ENCODE data around the gene RNF39.
"Not testable (repeated sequence)": the region's sequence is repeated elsewhere in the genome, so short reads cannot be mapped to it uniquely, and the experiment has no call there.

RNF39 gene

DNA sequence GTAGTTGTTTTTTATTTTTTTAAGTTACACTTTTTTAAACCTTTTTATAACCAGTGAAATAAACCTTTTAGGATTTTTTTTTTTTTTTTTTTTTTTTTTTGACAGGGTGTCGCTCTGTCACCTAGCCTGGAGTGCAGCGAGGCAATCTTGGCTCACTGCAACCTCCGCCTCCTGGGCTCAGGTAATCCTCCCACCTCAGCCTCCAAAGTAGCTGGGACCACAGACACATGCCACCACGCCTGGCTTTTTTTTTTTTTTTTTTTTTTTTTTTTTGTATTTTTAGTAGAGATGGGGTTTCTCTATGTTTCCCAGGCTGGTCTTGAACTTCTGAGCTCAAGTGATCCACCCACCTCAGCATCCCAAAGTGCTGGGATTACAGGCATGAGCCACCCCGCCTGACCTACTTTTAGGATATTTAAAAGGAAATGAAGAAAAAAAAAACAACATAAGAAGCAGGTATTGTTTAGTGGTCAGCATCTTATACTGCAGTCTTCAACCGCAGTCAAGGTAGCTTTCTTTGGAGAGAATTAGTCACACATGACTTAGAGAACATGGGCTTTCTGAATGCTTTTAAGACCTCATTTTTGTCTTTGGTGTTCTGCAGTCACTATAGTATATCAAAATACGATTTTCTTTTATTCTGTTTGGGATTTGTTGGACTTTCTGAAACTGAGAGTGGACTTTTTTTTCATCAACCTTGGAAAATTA is 12.9 kb downstream of the RNF39 start:
- in situ Hi-C loops (cut with MboI; ENCODE audit: low sequenced_read_pairs), result no loop called here

DNA sequence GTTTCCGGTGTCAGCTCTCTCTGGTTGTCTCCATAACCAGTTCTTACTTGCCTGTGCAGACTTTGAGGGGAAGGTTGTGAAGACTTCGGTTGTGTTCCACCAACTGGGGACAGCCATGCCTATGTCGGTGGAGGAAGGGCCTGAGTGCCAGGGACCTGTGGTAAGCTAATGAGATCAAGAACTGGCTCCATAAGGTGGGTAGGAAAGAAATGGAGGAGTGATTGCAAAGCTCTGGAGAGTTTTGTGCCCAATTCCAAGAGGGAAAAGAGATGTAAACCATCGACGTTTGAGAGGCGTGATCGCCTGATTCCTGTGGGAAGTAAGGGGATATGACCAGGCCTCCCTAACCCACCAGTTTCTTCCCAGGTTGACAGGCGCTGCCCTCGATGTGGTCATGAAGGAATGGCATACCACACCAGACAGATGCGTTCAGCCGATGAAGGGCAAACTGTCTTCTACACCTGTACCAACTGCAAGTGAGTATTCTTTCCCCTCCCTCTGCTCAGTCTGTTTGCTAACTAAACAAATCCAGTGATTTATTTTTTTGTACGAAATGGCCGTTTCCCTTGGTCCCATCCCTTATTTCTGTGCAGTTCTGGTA is 13.6 kb downstream of the RNF39 start:
- in situ Hi-C loops (cut with MboI; ENCODE audit: low sequenced_read_pairs), result no loop called here

DNA sequence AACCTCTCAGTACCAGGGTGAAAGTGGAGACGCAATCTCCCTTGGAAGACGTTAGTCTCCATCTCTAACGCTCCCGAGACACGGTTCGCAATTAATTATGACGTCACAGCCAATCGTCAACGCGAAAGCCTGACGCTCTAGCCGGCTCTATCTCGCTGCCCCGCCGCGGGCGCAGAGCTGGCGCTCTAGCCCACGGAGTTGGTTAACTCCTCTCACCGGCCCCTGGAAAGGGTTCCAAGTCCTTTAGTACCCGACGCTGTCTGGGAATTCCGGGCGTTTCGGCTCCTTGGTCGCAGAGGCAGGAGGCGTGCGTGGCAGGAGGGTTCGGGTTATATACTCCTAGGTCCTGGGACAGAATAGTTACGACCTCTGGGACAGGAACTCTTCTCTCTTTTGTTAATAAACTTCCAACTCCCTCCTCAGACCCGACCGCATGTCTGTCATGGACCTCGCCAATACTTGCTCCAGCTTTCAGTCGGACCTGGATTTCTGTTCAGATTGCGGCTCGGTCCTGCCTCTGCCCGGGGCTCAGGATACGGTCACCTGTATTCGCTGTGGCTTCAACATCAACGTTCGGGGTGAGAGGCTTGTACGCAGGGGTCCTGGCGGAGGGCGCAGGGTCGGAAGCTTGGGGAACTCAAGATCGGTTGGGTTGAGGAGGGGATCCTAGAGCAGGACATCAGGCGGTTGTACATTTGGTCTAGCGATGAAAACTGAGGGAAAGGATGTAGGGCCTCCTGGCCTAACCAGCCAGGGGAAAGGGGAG is 14.3 kb downstream of the RNF39 start, which contains the start of gene POLR1H:
Gene POLR1H, plus strand, starts transcription at position 174 of the 766 bp plus-strand sequence. Its CDS starts 260 bp downstream, at position 434.
- in situ Hi-C loops (cut with MboI; ENCODE audit: low sequenced_read_pairs), result no loop called here

DNA sequence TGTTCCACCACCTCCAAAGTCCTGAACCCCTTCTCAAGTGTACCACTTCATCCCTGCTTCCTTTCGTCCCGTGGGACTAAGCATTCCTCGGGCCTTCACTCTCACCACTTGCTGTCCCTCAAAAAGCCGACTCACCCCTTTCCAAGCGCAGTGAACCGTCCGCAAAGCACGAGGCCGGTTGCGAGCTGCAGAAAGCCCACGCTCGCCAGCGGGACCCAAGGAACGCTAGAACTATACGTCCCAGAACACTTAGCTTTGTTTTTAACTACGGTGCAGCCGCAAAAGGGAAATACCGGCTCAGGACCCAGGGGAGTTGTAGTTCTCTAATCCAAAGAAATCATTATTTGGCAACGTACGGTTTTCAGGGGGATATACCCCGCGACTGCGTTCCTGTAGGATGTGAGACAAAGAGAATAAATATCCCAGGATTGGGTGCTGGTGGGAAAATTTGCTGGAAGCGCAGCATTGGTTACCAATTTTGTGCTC is 14.9 kb downstream of the RNF39 start:
- in situ Hi-C loops (cut with MboI; ENCODE audit: low sequenced_read_pairs), result no loop called here

DNA sequence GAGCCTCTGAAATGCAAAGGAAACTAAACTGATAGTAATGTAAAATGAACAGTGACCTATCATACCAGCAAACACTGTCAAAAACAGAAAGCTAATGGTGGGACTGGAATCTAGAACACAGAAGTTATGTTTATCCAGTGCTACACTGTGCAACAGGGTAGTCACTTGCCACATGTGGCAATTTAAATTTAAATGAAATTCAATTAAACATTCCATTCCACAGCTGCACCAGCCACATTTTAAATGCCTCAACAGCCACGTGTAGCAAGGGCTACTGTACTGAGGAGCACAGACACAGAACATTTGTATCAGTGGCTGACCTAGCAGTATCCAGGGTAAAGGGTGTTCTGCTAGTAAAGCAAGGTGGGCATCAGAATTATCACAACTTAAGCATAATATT is 20.1 kb downstream of the RNF39 start:
- in situ Hi-C loops (cut with MboI; ENCODE audit: low sequenced_read_pairs), result no loop called here

DNA sequence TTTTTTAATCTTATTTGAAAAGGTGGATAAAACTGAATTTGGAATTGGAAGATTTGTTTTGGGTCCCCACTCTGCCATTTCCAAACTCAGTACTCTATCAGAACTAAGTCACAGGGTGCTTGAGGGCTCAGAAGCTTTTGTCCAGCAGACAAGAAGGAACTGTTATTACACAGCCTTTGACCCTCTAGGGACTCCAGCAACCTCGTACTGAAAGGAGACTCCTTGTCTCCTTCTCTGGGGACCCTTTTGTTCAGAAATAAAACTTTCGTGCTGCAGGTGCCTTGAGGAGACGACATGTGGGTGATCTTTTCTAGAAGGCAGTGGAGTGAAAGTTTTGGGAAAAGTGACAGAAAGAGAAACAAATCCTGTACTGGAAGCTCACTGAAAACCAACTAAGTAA is 21.9 kb downstream of the RNF39 start:
- in situ Hi-C loops (cut with MboI; ENCODE audit: low sequenced_read_pairs), result no loop called here

DNA sequence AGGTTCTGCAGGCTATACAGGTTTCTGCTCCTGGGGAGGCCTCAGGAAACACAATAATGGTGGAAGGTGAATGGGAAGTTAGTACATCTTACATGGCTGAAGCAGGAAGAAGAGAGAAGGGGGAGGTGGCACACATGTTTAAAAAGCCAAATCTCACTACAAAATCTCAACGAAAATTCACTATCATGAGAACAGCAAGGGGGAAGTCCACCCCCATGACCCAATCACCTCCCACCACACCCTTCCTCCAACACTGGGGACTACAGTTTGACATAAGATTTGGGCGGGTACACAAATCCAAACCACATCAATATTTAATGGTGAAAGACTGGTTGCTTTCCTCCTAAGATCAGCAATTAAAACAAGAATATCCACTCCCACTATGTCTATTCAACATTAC is 28.3 kb downstream of the RNF39 start:
- in situ Hi-C loops (cut with MboI; ENCODE audit: low sequenced_read_pairs), result no loop called here

DNA sequence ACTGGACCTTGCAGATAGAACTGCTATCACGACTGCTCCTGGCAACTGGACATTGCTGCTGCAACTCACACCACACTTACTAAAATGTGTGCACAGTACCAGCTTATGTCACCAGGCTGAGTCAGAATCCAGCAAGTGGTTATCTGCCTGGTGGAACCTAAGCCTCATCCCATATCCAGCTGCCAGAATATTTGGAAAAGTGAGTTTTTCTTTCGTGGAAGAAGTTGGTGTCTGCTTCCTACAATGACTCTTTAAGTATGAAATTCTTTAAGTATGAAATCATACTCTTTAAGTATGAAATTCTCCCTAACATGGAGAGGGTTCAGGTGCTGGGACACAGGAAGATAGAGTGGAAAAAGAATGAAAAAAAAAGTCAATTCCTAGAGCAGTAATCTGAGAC is 30.9 kb downstream of the RNF39 start:
- in situ Hi-C loops (cut with MboI; ENCODE audit: low sequenced_read_pairs), result no loop called here

DNA sequence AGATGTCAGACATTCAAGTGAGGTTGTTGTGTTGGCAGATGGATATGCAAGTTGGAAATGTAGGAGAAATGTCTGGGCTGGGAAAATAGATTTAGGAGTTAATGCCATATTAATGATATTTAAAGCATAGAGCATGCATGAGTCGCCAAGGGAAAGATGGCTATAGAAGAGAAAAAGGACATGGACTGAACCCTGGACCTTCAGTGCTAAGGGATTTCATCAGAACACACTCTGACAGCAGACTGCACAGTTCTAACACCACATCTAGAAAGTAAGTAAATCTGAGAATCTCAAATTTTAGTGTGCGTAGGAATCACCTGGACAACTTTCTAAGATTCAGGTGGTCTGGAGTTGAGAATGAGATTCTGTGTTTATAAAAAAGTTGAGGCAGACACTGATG is 31.8 kb downstream of the RNF39 start:
- in situ Hi-C loops (cut with MboI; ENCODE audit: low sequenced_read_pairs), result no loop called here

DNA sequence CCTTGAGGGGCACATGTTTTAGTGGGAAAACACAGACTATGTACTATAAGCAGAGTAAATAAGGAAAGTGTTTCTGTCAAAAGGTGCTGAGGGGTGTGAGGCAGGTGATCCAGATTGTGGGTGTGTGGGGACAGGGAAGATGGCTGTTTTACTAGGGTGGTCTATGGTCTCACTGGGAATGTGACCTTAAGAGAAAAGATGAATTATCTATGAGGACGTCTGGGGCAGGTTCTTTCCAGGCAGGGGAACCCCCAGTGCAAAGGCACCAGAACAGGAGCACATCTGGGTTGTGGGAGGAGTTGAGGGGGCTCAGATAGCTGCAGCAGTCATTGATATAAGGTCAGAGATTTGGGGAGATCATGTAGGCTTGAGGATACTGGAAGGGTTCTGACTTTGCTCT is 32.7 kb downstream of the RNF39 start:
- in situ Hi-C loops (cut with MboI; ENCODE audit: low sequenced_read_pairs), result no loop called here

DNA sequence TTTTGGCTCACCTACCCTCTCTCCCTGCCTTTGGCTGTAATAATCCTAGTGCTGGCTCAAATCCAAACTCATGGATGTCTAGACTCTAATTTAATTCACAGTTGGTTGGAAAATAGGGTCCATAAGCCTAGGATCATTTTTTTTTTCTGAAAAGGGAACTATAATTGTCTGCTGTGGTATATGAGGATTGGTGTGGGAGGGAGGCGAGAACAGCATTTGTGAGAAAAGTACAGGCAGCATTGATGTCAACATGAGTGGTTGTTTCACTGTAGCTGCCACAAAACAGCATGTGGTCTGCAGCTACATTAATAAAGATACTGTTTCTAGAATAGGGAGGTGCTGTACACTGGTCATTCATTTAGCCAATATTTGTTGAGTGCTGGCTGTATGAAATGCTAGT is 33.1 kb downstream of the RNF39 start:
- in situ Hi-C loops (cut with MboI; ENCODE audit: low sequenced_read_pairs), result no loop called here

DNA sequence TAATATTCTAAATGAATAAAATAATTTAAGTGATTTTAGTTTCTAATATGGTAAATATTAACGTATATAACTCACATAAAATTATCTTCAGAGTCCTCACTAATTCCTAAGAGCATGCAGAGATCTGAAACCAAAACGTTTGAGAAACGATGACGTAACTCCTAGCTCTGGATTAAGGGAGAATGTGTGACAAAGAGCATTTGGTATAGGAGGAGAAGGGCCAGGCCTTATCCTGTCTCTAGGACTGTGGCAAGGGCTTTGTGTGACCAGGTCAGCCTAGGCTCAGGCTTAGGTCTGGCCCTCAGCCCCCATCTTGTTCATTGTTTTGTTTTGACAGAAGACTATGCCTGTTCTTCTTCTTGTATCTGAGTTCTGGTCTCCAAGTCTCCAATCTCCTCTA is 33.7 kb downstream of the RNF39 start:
- in situ Hi-C loops (cut with MboI; ENCODE audit: low sequenced_read_pairs), result no loop called here

DNA sequence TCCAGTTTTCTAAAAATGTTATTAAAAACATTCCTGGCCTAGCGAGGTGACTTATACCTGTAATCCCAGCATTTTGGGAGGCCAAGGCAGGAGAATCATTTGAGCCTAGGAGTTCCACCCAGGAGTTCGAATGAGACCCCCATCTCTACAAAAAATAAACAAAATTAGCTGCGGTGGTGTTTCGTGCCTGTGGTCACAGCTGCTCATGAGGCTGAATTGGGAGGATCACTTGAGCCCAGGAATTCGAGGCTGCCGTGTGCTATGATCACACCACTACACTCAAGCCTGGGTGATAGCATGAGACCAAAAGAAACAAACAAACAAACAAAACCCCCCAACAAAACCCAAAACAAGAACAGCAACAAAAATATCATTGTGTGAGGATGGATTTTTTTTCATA is 34.3 kb downstream of the RNF39 start:
- in situ Hi-C loops (cut with MboI; ENCODE audit: low sequenced_read_pairs), result no loop called here

DNA sequence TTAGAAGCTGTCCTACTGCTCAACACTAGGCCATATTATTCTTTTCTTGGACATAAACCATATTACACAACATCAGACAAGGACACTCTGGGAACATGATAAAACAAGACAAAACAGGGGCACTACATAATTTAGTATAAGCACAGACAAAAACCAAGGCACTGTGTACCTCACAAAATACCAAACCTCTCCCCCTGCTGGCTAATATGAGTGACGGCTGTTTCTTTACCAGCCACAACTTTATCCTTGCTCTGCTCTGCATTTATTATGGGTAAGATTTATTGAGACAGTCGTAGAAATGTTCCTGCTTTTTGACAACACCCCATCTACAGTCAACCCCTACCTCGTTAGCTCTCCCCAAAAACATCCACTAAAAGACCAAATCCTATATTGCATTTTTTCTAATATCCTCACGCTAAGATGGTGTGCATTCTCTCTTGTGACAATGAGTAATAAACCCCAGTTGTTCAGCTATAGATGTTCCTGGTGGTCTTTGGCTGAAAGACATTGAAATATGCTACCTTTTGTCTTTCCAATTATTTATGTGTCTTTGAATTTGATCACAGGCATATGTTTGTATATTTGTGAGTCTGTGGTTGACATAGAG is 38.3 kb downstream of the RNF39 start:
- in situ Hi-C loops (cut with MboI; ENCODE audit: low sequenced_read_pairs), result no loop called here

DNA sequence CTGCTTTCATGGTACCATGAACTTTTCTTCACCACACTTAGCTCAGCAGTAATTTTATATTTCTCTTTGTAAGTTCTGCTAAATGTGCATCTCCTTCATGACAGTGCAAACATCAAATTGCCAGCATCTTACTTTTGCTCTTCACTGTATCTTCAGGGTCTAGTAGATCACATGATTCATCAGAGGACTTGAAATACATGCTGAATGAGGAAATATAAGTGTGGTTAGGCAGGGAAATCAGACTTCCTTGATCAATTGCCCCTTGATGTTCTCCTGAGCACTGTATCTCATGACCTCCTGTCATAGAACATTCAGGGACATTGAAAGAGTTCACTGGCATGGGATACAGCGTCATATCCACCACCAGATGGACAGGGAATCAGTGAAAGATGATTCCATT is 39.8 kb downstream of the RNF39 start:
- in situ Hi-C loops (cut with MboI; ENCODE audit: low sequenced_read_pairs), result no loop called here

DNA sequence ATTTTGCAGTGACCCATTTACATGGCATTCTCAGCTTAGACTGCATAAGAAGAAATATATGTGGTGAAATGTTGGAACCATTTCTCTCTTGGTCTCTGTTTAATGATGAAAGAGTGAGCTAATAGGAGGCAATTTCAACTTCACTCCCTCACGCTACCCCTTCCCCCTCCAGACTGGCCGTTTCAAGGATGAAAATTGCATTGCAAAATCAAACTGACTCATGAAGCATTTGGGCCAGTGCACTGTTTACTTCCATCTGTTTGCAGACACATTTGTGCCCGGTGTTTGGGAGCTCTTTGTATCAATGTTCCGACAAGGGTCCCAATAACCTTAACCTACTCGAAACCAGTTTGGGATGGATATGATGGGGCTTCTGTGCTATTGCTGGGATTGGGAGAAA is 42.1 kb downstream of the RNF39 start:
- in situ Hi-C loops (cut with MboI; ENCODE audit: low sequenced_read_pairs), result not testable (repeated sequence)

DNA sequence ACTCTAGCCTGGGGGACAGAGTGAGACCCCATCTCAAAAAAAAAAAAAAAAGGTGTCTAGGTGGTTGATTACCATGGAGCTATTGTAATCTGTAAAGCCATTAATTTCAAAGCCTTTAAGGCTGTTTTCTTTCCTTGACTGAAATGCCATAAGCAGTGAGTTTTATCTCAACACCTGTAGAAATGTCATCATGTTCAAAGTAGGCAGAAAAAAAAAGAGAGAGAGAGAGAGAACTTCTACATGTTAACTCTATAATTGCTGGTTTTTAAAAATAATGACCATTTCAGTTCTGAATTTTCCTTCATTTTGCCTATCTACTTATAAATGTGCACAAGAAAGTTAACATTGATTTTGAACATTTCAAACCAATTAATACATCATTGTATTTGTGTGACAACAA is 44.2 kb downstream of the RNF39 start:
- in situ Hi-C loops (cut with MboI; ENCODE audit: low sequenced_read_pairs), result no loop called here

DNA sequence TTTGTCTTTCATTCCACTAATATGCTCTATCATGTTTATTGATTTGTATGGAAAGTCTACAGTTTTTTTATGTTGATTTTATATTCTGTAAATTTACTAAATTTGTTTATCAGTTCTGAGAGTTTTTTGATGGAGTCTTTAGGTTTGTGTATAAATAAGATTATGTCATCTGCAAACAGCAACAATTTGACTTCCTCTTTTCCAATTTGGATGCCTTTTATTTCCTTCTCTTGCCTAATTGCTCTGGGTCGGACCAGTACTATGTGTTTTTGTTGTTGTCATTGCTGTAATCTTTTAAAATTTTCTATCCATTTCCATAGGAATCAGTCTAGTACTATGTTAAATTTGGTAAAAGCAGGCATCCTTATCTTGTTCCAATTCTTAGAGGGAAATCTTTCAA is 46.0 kb downstream of the RNF39 start:
- in situ Hi-C loops (cut with MboI; ENCODE audit: low sequenced_read_pairs), result no loop called here

DNA sequence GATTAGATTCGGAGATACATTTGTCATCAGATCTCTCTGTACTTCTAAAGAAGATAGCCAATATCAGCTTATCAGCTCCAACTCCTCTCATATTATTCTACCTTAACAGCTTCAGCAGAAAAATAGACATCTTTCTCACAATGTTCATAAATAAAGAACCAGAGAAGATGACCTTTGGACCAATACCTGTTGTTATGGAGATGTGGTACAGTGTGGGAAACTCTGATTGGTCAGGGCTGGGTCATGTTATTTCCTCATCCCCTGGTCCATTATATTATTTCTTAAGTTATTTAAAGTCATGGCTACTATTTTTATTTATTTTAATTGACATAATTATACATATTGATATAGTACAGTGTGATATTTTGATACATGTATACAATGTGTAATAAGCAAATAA is 50.4 kb downstream of the RNF39 start:
- in situ Hi-C loops (cut with MboI; ENCODE audit: low sequenced_read_pairs), result no loop called here

DNA sequence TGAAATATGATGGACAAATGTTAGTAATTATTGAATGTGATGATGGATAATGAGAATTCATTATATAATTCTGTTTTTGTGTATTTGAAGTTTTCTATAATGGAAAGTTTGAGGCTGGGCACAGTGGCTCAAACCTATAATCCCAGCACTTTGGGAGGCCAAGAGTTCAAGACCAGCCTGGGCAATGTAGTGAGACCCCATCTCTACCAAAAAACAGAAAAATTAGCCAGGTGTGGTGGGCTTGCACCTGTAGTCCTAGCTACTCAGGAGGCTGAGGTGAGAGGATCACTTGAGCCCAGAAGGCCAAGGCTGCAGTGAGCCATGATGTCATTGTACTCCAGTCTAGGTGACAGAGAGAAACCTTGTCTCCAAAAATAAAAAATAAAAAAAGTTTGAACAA is 52.9 kb downstream of the RNF39 start:
- in situ Hi-C loops (cut with MboI; ENCODE audit: low sequenced_read_pairs), result not testable (repeated sequence)

DNA sequence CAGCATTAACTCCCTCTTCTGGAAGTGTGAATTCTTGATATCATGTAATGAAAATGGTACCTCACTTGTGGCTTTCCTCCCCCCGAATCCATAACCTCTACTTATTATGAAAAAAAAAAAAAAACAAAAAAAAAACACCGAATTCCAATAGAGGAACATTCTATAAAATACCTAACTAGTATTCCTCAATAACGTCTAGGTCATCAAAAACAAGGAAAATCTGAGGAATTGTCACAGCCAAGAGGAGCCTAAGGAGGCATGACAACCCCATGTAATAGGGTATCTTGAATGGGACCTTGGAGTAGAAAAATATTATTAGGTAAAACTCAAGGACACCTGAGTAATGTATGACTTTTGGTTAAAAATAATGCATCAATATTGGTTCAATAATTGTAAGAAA is 53.4 kb downstream of the RNF39 start:
- in situ Hi-C loops (cut with MboI; ENCODE audit: low sequenced_read_pairs), result no loop called here

DNA sequence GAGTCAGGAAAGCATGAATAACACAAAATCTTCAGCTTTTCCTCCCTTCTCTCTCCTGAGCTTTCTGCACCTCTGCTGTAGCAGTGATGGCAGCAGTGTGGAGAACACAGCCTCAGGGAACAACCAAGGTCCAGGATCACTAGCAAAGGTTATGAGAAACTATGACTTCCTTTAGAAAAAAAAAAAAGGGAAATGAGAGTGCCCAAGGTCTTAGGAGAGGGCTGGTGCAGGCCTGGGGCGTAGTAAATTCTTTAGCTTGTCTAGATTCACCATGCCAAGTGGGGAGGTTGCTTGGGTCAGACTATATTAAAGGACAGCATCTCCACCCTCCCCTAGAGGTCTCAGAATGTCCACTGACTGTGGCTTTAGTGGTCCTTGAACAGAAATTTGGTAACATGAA is 54.9 kb downstream of the RNF39 start:
- in situ Hi-C loops (cut with MboI; ENCODE audit: low sequenced_read_pairs), result no loop called here
